ENCODE results near the gene ZBTB7C. TPM values are rescaled to one million over a fixed set of nuclear protein-coding genes. Genes with fewer than 3 reads are reported as not detected.

Gene ZBTB7C
- total RNA-seq, 5 donors from 2014 or later (not counting 1 experiment from before 2014, with no cell fraction given): 0.06 TPM; not detected in 4

- 66% methylated on average over 2 of the region's 2 CpGs for WGBS (ENCODE audit: insufficient coverage)
- Mint-ChIP-seq H3K4me1 (no peaks in the 10 kb centered on the region), H3K9me3 (no peaks in the 10 kb centered on the region), H3K27ac (no peak overlapping the region), H3K36me3 (no peaks in the 10 kb centered on the region), H3K27me3 (peaks cover 19 to 27% of the 10 kb centered on the region in 2 donors), H3K4me3 (no peak overlapping the region)
- no peak overlapping the region for H3K27ac ChIP-seq (ENCODE audit: low read length)
- ATAC-seq (replicated peaks in 1 of 4) (no peak), DNase-seq (no peak)
- H3K27me3 ChIP-seq (replicated peaks in 1 of 2; ENCODE audit: control insufficient read depth in 2 of 2, extremely low read depth in 1 of 2, insufficient read depth in 2 of 2, low read length in 1 of 2): peaks cover 2 to 17% of the 10 kb centered on the region in 2 experiments
- H3K4me3 ChIP-seq (ENCODE audit: control insufficient read depth in 1 of 2, extremely low read depth in 1 of 2, low read length in 1 of 2): no peak overlapping the region
- CTCF ChIA-PET: no interaction called here
- no peaks in the 10 kb centered on the region for H3K9me3 ChIP-seq
- H3K36me3 ChIP-seq (ENCODE audit: control insufficient read depth in 2 of 2, extremely low read depth in 1 of 2, insufficient read depth in 1 of 2, low read length in 1 of 2): no peaks in the 10 kb centered on the region
- POLR2A ChIA-PET: no interaction called here
- H3K4me1 ChIP-seq (ENCODE audit: control insufficient read depth in 1 of 2, extremely low read depth in 1 of 2, insufficient read depth in 2 of 2, low read length in 2 of 2): no peaks in the 10 kb centered on the region
These were observed 220.6 kb downstream of the ZBTB7C start for GRCh38 chr18:48188609-48189008.

GRCh38 chr18:48186861-48187260, 222.3 kb downstream of the ZBTB7C start:
- POLR2A ChIA-PET: no interaction called here
- WGBS (ENCODE audit: insufficient coverage): 88% methylated on average over 6 of the region's 6 CpGs
- no peaks in the 10 kb centered on the region for H3K4me1 ChIP-seq (ENCODE audit: control insufficient read depth in 1 of 2, extremely low read depth in 1 of 2, insufficient read depth in 2 of 2, low read length in 2 of 2)
- H3K27me3 Mint-ChIP-seq: peaks cover 25 to 27% of the 10 kb centered on the region in 2 donors
- H3K9me3 ChIP-seq: no peaks in the 10 kb centered on the region
- H3K4me3 Mint-ChIP-seq: no peak overlapping the region
- ATAC-seq (replicated peaks in 1 of 4) (no peak), DNase-seq (no peak)
- no peak overlapping the region for H3K27ac ChIP-seq (ENCODE audit: low read length)
- no peaks in the 10 kb centered on the region for H3K36me3 ChIP-seq (ENCODE audit: control insufficient read depth in 2 of 2, extremely low read depth in 1 of 2, insufficient read depth in 1 of 2, low read length in 1 of 2)
- no peaks in the 10 kb centered on the region for H3K36me3 Mint-ChIP-seq
- no peak overlapping the region for H3K27ac Mint-ChIP-seq
- H3K27me3 ChIP-seq (replicated peaks in 1 of 2; ENCODE audit: control insufficient read depth in 2 of 2, extremely low read depth in 1 of 2, insufficient read depth in 2 of 2, low read length in 1 of 2): peaks cover 2 to 15% of the 10 kb centered on the region in 2 experiments
- H3K4me3 ChIP-seq (ENCODE audit: control insufficient read depth in 1 of 2, extremely low read depth in 1 of 2, low read length in 1 of 2): no peak overlapping the region
- CTCF ChIA-PET: no interaction called here
- H3K4me1 Mint-ChIP-seq: no peaks in the 10 kb centered on the region
- H3K9me3 Mint-ChIP-seq: no peaks in the 10 kb centered on the region

GRCh38 chr18:48186131-48186766, 222.9 kb downstream of the ZBTB7C start:
- ChIA-PET POLR2A (no interaction called here), CTCF (no interaction called here)
- H3K27ac ChIP-seq (ENCODE audit: low read length): no peak overlapping the region
- Mint-ChIP-seq H3K27me3 (peaks cover 25 to 30% of the 10 kb centered on the region in 2 donors), H3K9me3 (no peaks in the 10 kb centered on the region), H3K36me3 (no peaks in the 10 kb centered on the region), H3K27ac (no peak overlapping the region), H3K4me1 (no peaks in the 10 kb centered on the region), H3K4me3 (no peak overlapping the region)
- H3K9me3 ChIP-seq: no peaks in the 10 kb centered on the region
- no peak overlapping the region for H3K4me3 ChIP-seq (ENCODE audit: control insufficient read depth in 1 of 2, extremely low read depth in 1 of 2, low read length in 1 of 2)
- ATAC-seq (replicated peaks in 1 of 4) (no peak), DNase-seq (no peak)
- peaks cover 2 to 19% of the 10 kb centered on the region in 2 experiments for H3K27me3 ChIP-seq (replicated peaks in 1 of 2; ENCODE audit: control insufficient read depth in 2 of 2, extremely low read depth in 1 of 2, insufficient read depth in 2 of 2, low read length in 1 of 2)
- H3K4me1 ChIP-seq (ENCODE audit: control insufficient read depth in 1 of 2, extremely low read depth in 1 of 2, insufficient read depth in 2 of 2, low read length in 2 of 2): no peaks in the 10 kb centered on the region
- no peaks in the 10 kb centered on the region for H3K36me3 ChIP-seq (ENCODE audit: control insufficient read depth in 2 of 2, extremely low read depth in 1 of 2, insufficient read depth in 1 of 2, low read length in 1 of 2)
- WGBS (ENCODE audit: insufficient coverage): 73% methylated on average over 19 of the region's 20 CpGs

GRCh38 chr18:48184118-48184517, 225.1 kb downstream of the ZBTB7C start:
- H3K4me3 Mint-ChIP-seq: no peak overlapping the region
- no peaks in the 10 kb centered on the region for H3K4me1 ChIP-seq (ENCODE audit: control insufficient read depth in 1 of 2, extremely low read depth in 1 of 2, insufficient read depth in 2 of 2, low read length in 2 of 2)
- 78% methylated on average over 6 of the region's 6 CpGs for WGBS (ENCODE audit: insufficient coverage)
- ChIA-PET POLR2A (interaction anchor here in 1 of 2 donors (0.6 kb wide), 1 partner anchor 23 kb away, joined by 5 read pairs; no protein-coding TSS in a partner anchor), CTCF (no interaction called here)
- DNase-seq: no peak
- ATAC-seq (replicated peaks in 1 of 4): no peak
- no peaks in the 10 kb centered on the region for H3K36me3 ChIP-seq (ENCODE audit: control insufficient read depth in 2 of 2, extremely low read depth in 1 of 2, insufficient read depth in 1 of 2, low read length in 1 of 2)
- H3K4me1 Mint-ChIP-seq: no peaks in the 10 kb centered on the region
- no peaks in the 10 kb centered on the region for H3K36me3 Mint-ChIP-seq
- H3K27me3 Mint-ChIP-seq: peaks cover 27 to 31% of the 10 kb centered on the region in 2 donors
- H3K27me3 ChIP-seq (replicated peaks in 1 of 2; ENCODE audit: control insufficient read depth in 2 of 2, extremely low read depth in 1 of 2, insufficient read depth in 2 of 2, low read length in 1 of 2): peaks cover 2 to 23% of the 10 kb centered on the region in 2 experiments
- H3K27ac ChIP-seq (ENCODE audit: low read length): no peak overlapping the region
- no peak overlapping the region for H3K27ac Mint-ChIP-seq
- H3K9me3 Mint-ChIP-seq: no peaks in the 10 kb centered on the region
- no peaks in the 10 kb centered on the region for H3K9me3 ChIP-seq
- H3K4me3 ChIP-seq (ENCODE audit: control insufficient read depth in 1 of 2, extremely low read depth in 1 of 2, low read length in 1 of 2): no peak overlapping the region

- no peaks in the 10 kb centered on the region for H3K36me3 Mint-ChIP-seq
These were observed 225.6 kb downstream of the ZBTB7C start for GRCh38 chr18:48183613-48184012.

GRCh38 chr18:48182779-48183178, 226.4 kb downstream of the ZBTB7C start:
- Mint-ChIP-seq H3K27ac (no peak overlapping the region), H3K27me3 (peaks cover 23 to 25% of the 10 kb centered on the region in 2 donors), H3K36me3 (no peaks in the 10 kb centered on the region), H3K4me3 (no peak overlapping the region), H3K9me3 (no peaks in the 10 kb centered on the region), H3K4me1 (no peaks in the 10 kb centered on the region)
- H3K4me1 ChIP-seq (ENCODE audit: control insufficient read depth in 1 of 2, extremely low read depth in 1 of 2, insufficient read depth in 2 of 2, low read length in 2 of 2): no peaks in the 10 kb centered on the region
- ChIA-PET CTCF (interaction anchor here in 1 of 2 donors (0.6 kb wide), 1 partner anchor 61 kb away, joined by 3 read pairs; no protein-coding TSS in a partner anchor), POLR2A (no interaction called here)
- no peak for DNase-seq
- ATAC-seq (replicated peaks in 1 of 4): no peak
- H3K27me3 ChIP-seq (replicated peaks in 1 of 2; ENCODE audit: control insufficient read depth in 2 of 2, extremely low read depth in 1 of 2, insufficient read depth in 2 of 2, low read length in 1 of 2): peaks cover 2 to 26% of the 10 kb centered on the region in 2 experiments
- H3K27ac ChIP-seq (ENCODE audit: low read length): no peak overlapping the region
- H3K36me3 ChIP-seq (ENCODE audit: control insufficient read depth in 2 of 2, extremely low read depth in 1 of 2, insufficient read depth in 1 of 2, low read length in 1 of 2): no peaks in the 10 kb centered on the region
- no peaks in the 10 kb centered on the region for H3K9me3 ChIP-seq
- H3K4me3 ChIP-seq (ENCODE audit: control insufficient read depth in 1 of 2, extremely low read depth in 1 of 2, low read length in 1 of 2): no peak overlapping the region
- WGBS (ENCODE audit: insufficient coverage): no CpG with 5 or more reads among the region's 3 CpGs

More at GRCh38 chr18:48183613-48184012, 225.6 kb downstream of the ZBTB7C start:
- Histone ChIP-seq H3K27me3 (replicated peaks in 1 of 2; ENCODE audit: control insufficient read depth in 2 of 2, extremely low read depth in 1 of 2, insufficient read depth in 2 of 2, low read length in 1 of 2) (peaks cover 2 to 24% of the 10 kb centered on the region in 2 experiments), H3K36me3 (ENCODE audit: control insufficient read depth in 2 of 2, extremely low read depth in 1 of 2, insufficient read depth in 1 of 2, low read length in 1 of 2) (no peaks in the 10 kb centered on the region), H3K9me3 (no peaks in the 10 kb centered on the region), H3K27ac (ENCODE audit: low read length) (no peak overlapping the region), H3K4me3 (ENCODE audit: control insufficient read depth in 1 of 2, extremely low read depth in 1 of 2, low read length in 1 of 2) (no peak overlapping the region), H3K4me1 (ENCODE audit: control insufficient read depth in 1 of 2, extremely low read depth in 1 of 2, insufficient read depth in 2 of 2, low read length in 2 of 2) (no peaks in the 10 kb centered on the region)
- Mint-ChIP-seq H3K4me3 (no peak overlapping the region), H3K27me3 (peaks cover 27% of the 10 kb centered on the region in 2 donors), H3K4me1 (no peaks in the 10 kb centered on the region), H3K9me3 (no peaks in the 10 kb centered on the region), H3K27ac (no peak overlapping the region)
- ATAC-seq (replicated peaks in 1 of 4): no peak
- CTCF ChIA-PET: no interaction called here
- POLR2A ChIA-PET: no interaction called here
- no peak for DNase-seq
- 87% methylated on average over 1 of the region's 2 CpGs for whole genome bisulfite sequencing (ENCODE audit: insufficient coverage)
